NCI-H2227 treated with DMSO at 0.1 percent for 48 hours (cell line): Measurements from ENCODE around the gene EGFLAM.

Experiments used
- DNase-seq: peaks from one replicate; lab custom pipeline; 2025; lab: John Stamatoyannopoulos, UW

Gene EGFLAM

GRCh38 chr5:38265546-38266179 is 7.3 kb downstream of the EGFLAM start:
- DNase-seq = peak; percentile 48

DNA sequence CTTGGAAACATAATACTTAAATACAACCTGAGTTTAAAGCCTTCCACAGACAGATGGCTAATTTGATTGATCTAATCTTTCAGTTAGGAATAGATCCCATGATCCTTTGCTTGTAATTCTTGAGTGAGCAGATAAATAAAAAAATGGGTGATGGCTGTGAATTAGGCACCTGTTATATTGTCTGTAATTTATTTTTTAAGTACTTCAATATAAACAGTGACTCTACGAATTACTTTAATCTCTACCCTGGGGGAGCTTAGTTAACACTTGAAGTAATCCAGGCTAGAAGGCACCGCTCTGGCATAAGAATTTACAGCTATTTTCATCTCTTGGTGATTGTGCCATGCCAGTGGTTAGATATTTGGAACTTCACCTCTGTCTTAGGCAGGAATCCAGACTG is 9.0 kb downstream of the EGFLAM start:
- DNase-seq = no peak

DNA sequence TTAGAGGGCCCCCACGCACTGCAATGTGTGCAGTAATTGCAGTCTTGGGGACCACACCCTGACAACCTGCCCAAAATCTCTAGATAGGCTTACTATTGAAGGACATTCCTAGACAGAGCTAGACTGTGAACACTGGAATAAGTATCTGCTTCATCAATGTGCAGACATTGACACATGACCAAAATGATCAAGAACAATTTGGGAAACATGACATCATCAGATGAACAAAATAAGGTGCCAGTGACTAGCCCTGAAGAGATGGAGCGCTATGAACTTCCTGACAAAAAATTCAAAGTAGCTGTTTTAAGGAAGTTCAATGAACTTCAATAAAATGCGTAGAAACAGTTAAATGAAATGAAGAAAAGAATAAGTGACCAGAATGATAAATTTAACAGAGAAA is 15.3 kb downstream of the EGFLAM start:
- DNase-seq = no peak

DNA sequence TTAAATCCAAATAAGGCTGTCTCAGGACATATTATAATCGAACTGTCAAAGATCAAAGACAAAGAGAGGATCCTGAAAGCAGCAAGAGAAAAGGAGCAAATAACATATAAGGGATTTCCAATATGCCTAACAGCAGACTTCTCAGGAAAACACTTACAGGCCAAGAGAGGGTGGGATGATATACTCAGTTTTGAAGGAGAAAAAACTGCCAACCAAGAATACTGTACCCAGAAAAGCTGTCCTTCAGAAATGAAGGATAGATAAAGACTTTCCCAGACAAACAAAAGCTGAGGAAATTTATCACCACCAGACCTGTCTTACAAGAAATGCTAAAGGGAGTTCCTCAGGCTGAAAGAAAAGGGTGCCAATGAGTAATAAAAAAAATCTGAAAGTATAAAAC is 16.0 kb downstream of the EGFLAM start:
- DNase-seq = no peak

DNA sequence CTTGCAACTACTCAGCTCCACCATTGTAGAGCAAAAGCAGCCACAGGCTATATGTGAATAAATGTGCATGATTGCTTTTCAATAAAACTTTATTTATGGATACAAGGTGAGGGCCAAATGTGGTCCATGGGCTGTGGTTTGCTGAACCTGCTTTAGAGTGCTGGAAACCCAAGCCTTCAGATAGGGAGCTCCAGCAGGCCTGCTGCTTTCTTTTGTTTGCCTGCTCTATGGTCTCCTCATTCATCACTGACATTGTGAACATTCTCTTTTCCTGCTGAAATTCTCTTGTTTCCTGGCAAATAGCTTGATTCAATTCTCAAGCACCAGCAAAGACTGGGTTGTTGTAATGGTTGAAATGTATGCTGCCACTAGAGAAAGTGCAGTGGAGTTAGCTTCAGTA is 26.0 kb downstream of the EGFLAM start:
- no peak for DNase-seq

GRCh38 chr5:38285226-38285625 is 26.9 kb downstream of the EGFLAM start:
- DNase-seq = no peak

DNA sequence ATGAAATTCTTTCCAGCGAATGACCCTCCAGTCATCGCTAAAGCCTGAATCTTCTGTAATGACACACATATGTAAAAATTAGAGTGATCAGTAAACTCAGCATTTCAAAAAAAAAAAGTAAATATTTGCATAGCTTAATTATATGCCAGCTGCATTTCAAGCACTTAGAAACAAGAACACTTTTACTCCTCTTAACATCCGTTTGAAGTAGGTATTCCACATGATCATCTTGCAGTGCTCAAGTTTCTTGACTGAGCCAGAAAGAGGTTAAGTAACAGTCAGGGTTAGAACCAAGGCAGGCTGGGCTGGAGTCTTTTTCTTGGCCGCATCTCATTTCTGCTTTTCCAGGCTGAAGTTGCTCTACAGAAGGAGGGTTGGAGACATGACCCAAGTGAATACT is 27.6 kb downstream of the EGFLAM start:
- DNase-seq = no peak

GRCh38 chr5:38287124-38287523 is 28.8 kb downstream of the EGFLAM start:
- DNase-seq = no peak

DNA sequence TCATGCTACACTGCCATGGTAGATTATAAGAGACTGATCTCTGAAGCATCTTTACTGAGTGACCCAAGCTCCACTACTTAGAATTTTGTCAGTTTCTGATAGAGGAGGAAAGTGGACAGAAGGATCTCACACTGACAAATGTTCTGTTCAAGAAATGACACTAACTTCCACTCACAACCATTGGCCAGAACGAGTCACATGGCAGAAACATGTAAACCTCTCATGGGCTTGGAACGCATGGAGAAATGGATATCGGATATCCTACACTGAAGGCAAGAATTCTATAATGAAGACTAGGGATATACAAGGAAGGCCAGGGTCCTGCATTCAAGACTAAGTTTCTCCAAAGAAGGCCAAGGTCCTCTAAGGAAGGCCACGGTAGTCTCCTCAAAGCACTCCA is 31.1 kb downstream of the EGFLAM start:
- no peak for DNase-seq

GRCh38 chr5:38290028-38290653 is 31.8 kb downstream of the EGFLAM start:
- no peak for DNase-seq

DNA sequence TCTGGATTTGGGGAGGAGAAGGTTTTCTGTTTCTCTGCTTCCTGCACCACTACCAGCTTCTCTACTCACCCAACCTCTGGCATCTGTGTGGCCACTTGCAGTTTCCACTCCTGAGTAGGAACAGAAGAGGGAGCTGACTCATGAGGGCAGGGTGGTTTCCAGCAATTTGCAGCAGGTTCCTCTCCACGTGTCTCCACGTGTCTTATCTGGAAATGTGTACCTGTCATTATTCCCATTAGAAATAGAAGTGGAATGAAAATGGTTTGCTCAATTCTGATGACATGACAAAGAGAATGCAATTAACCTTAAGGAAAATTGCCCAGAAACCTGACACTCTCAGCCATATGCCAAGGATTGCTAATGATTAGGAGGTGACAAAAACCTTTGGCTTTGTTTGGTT is 33.0 kb downstream of the EGFLAM start:
- no peak for DNase-seq

GRCh38 chr5:38292228-38292627 is 33.9 kb downstream of the EGFLAM start:
- no peak for DNase-seq

GRCh38 chr5:38295751-38296150 is 37.4 kb downstream of the EGFLAM start:
- no peak for DNase-seq

GRCh38 chr5:38297830-38298608 is 39.7 kb downstream of the EGFLAM start:
- DNase-seq = no peak

DNA sequence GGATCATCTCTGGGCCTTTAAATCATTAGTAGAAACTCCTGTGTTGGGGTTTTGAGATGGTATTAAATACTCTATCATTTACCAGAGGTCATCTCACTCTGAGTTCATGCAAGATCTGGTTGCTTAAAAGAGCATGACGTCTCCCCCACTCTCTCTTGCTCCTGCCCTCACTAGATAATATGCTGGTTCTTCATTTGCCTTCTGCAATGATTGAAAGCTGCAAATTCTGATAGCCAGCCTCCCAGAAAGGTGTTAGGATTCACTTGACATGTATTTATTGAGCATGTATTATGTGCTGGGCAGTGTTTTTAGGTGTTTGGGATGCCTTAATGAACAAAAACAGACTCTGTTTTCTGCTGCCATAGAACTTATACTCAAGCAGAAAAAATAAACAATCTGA is 41.2 kb downstream of the EGFLAM start:
- DNase-seq = no peak

- no peak for DNase-seq
Observed at GRCh38 chr5:38305148-38305547, 46.8 kb downstream of the EGFLAM start.

DNA sequence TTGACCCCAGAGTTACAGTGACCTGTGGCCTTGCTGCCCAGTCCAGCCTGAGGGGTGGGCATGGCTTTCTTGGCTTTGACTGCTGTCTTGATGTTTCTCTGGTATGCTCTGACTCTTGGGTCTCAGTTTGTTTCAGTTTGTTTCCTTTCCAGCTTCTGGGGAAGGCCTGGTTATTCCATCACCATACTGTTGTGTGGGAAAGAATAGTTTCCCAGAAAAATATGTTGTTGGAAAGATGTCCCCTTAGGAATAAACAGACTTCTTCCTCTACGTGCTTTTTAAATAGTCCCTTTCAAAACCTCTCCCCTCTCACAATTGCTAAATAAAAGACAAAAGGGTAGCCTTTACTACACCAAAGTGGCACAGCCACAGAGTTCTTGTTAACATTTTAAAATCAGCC is 49.5 kb downstream of the EGFLAM start:
- no peak for DNase-seq

DNA sequence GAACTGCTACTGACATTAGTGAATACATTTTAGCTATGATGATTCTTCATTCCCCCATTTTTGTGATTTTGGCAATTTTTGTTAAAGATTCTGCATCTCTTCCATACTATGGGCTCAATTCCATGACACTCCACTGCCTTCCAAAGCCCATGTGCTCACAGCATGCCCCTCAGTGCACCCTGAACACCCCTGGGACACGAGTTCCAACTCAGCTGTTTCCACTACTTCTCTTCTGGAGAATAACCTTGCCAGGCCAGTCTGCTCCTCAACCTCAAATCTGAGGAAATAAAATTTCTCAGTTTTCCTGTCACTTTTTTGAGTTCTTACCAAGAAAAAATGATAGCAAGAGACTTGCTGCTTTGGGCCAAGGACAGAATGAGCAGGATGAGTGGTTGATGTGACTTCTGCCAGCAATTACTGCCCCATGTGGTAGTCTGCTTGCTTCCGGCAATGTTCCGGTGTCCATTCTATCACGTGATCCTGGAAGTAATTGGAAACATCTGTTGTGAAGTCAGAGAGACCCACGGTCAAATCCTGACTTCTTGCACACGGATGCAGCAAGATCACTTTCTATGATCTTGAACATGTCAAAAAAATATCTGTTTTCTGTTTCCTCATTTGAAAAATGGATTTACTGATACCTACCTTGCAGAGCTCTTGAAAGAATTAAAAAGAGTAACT is 58.3 kb downstream of the EGFLAM start:
- no peak for DNase-seq

GRCh38 chr5:38317868-38318267 is 59.5 kb downstream of the EGFLAM start:
- no peak for DNase-seq

DNA sequence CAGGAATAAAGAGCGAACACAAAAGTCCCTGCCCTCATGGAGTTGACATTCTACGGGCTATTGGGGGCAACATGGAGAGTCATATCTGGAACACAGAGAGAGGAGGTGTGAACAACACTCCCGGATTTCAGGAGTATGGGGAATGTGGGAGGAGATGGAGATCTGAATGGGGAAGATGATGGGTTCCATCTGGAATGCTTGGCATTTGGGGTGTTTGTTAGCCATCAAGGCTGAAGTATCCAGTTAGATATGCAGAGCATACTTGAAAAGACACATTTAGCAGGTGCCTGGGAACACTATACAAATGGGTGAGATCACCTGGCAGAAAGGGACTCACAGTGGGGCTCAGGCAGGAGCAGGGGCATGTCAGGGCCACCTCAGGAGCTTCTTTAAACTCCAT is 61.1 kb downstream of the EGFLAM start:
- DNase-seq = no peak

DNA sequence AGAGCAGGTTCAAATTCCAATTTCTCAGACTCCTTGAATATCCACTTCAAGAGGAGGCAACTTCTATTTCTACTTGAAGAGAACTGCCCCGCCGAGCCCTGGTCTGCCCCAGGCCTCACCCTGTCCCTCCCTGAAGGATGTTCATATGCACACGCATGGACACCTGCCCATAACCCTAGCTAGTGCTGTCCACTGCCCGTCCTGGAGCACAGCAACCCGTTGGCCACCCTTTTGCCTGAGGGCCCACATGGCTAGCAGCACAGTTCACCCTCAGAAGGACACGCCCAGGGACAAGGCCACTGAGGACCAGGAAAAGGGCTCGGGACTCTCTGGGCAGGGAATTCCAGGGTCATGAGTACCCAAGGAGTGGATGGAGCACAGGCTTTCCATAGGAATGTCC is 63.6 kb downstream of the EGFLAM start:
- no peak for DNase-seq

GRCh38 chr5:38323645-38324295 is 65.4 kb downstream of the EGFLAM start:
- no peak for DNase-seq
